Psoas muscle (tissue), 8 donors: Measurements from ENCODE around the gene TFAM. TPM values are rescaled to one million over a fixed set of nuclear protein-coding genes. Genes with fewer than 3 reads are reported as not detected.

Experiments
- ATAC-seq, 4 donors: fragments of 200-7000 bp; cut with Tn5 transposase; one replicate each; pipeline ENCODE4 v1.9.1; 2020; ENCODE audit warnings: moderate library complexity in 3 of 4, mild to moderate bottlenecking in 2 of 4
- DNase-seq, 2 donors: peaks; one replicate each; pipeline ENCODE4 v3.0.0-alpha.2; 2020
- H3K27ac ChIP-seq: fragments of 200-600 bp; one replicate; pipeline ENCODE4 v1.8.0; 2022
- H3K27me3 ChIP-seq, 3 donors: fragments of 200-600 bp in 1 of 3; one replicate each; pipeline versions ENCODE4 v1.6.1 to v1.8.0; 2013 to 2022; ENCODE audit warnings: low read length in 2 of 3, mild to moderate bottlenecking in 2 of 3, moderate library complexity in 1 of 3; ENCODE audit not compliant: insufficient read depth in 3 of 3
- H3K36me3 ChIP-seq, 2 donors: fragments of 200-600 bp in 1 of 2; one replicate each; pipeline versions ENCODE4 v1.6.1 to v1.8.0; 2013 to 2022; ENCODE audit warnings: low read depth in 1 of 2, mild to moderate bottlenecking in 1 of 2, moderate library complexity in 1 of 2; ENCODE audit not compliant: insufficient read depth in 1 of 2
- H3K4me1 ChIP-seq: fragments of 200-600 bp; one replicate; pipeline ENCODE4 v1.8.0; 2022
- H3K4me3 ChIP-seq: fragments of 200-600 bp; one replicate; pipeline ENCODE4 v1.8.0; 2022; ENCODE audit warnings: mild to moderate bottlenecking
- H3K9me3 ChIP-seq: fragments of 200-600 bp; one replicate; pipeline ENCODE4 v1.8.0; 2022
- CTCF ChIP-seq: fragments of 200-600 bp; IDR thresholded peaks from one replicate; pipeline ENCODE4 v1.8.0; 2022; ENCODE audit warnings: antibody characterized with exemption
- WGBS, 3 donors: extraction: QIAGEN DNeasy Blood & Tissue Kit; methylation state at CpG; one replicate each; pipeline versions ENCODE4 v1.1.6 to v1.1.7; 2013; 5-methylcytosine and 5-hydroxymethylcytosine counted together
- intact Hi-C, 2 donors: fragments of 100-400 bp; cut with DNase I; formaldehyde crosslinking; loops; one replicate each; pipeline versions ENCODE4 v1.11.0 to v1.14.2; 2022
- polyA plus RNA-seq, 3 donors: library from polyadenylated mRNA; stranded (reverse); fragments of 200-250 nt; gene quantifications; one replicate each; pipeline ENCODE4 v1.2.3, GENCODE V29; 2013
- total RNA-seq, 4 donors: library from RNA; stranded (reverse); fragmentation: NEBNext Ultra II Directional in 2 of 4; extraction: Animal tissue kit (Norgen Biotek cat#: 25700) in 2 of 4; gene quantifications; one replicate each; pipeline versions ENCODE4 v1.2.1 to v1.2.4, GENCODE V29; 2021 to 2023
- donor health status: healthy with polysubstance abuse.
- donor health status: DM: no; HTN: no; CAD: no; lungs with moderate emphysema.
- donor health status: Bipolar disorder and iron deficiency.
- donor health status: healthy.
- donor health status: DM: yes; HTN: yes; CAD: no.
- donor health status: DM: no; HTN: no; CAD: no.
- donor health status: DM: no; HTN: no; CAD: no.
- donor health status: DM: yes; HTN: yes; CAD: no.

Gene TFAM
- total and polyA plus RNA-seq, 7 donors: 10.0 to 36.0 (median 24.4) TPM

DNA sequence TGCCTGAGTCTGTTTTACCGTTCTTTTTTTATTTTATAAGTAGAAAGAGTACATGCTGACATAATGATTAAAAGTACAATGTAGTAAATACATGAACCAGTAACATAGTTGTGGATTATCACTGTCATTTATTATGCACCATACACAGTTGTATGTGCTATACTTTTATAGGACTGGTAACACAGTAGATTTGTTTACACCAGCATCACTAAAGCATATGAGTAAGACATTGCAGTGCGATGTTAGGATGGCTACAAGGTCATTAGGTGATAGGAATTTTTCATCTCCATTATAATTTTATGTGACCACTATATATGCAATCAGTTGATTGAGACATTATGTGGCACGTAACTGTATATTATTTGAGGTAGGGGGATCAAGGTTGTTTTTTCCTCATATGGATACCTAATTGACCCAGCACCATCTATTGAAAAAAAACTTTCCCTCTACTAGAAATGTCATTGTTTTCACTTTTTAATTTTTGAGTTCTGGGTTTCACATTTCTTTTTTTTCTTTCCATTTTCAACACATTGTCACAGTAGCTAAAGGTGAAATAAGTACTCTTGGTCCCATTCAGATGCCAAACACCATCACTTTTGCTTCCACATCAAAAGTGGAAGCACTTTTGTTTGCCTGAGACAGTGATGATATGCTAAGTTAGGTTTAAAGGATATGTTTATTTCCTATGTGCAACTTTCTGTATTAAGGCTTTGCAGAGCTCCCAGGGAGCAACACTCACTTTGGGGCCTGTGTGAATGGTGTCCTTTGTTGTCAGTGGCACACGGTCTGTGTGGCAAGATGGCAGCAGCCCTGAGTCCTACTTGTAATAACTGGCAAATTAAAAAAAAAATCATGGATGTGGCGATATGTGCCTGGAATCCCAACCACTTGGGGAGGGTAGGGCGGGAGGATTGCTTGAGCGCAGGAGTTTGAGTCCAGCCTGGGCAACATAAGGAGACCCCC is 33.3 kb upstream of the TFAM start:
- 62 to 79% (median 64%) methylated on average over 7 of the region's 7 CpGs for WGBS, 3 donors
- no peak for DNase-seq
- Histone ChIP-seq H3K36me3 (no peaks in the 10 kb centered on the region), H3K9me3 (no peaks in the 10 kb centered on the region), H3K4me3 (peak overlapping the region; percentile 20), H3K4me1 (peaks cover 90% of the 10 kb centered on the region), H3K27me3 (no peaks in the 10 kb centered on the region), H3K27ac (peak overlapping the region; percentile 74)
- intact Hi-C loops: no loop called here
- TF ChIP-seq CTCF: no peak
- ATAC-seq: peak; percentile 45 to 66 (median 60)

- no peaks in the 10 kb centered on the region for H3K27me3 ChIP-seq
- WGBS, 3 donors: 25 to 34% (median 33%) methylated on average over 2 of the region's 2 CpGs
- peaks cover 89% of the 10 kb centered on the region for H3K4me1 ChIP-seq
- no peaks in the 10 kb centered on the region for H3K36me3 ChIP-seq
- H3K9me3 ChIP-seq: no peaks in the 10 kb centered on the region
- ATAC-seq (peak in 1 of 4 donors; percentile 59), DNase-seq (no peak)
- intact Hi-C loops: no loop called here
- peak overlapping the region; percentile 74 for H3K27ac ChIP-seq
- H3K4me3 ChIP-seq: peak overlapping the region; percentile 20
- TF ChIP-seq CTCF: no peak
Observed at GRCh38 chr10:58352956-58353610, 32.1 kb upstream of the TFAM start.

DNA sequence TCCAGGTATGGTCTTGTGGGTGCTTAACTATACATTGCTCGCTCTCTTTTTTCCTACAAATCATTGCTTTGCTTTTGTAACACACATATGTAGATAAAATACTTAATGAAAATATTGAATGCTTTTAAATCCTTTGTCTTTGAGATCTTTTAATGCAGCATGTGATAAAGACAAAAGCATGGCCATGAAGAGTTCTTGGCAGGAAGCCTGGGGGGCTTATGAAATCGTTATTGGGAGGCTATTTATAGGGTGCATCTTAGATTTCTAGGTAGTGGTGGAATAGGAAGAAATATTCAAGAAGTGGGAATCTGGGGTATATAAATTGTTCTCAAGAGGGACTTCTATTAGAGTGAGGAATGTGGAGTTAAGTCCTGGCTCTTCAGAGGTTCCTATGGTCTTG is 28.5 kb upstream of the TFAM start:
- DNase-seq (no peak), ATAC-seq (no peak)
- H3K36me3 ChIP-seq: peaks cover 0 to 6% of the 10 kb centered on the region in 2 donors
- intact Hi-C loops: no loop called here
- no peak for TF ChIP-seq CTCF
- H3K9me3 ChIP-seq: no peaks in the 10 kb centered on the region
- H3K4me3 ChIP-seq: no peak overlapping the region
- no peaks in the 10 kb centered on the region for H3K27me3 ChIP-seq
- H3K27ac ChIP-seq: peak overlapping the region; percentile 74
- H3K4me1 ChIP-seq: peaks cover 81% of the 10 kb centered on the region
- 49 to 50% (median 50%) methylated on average over 2 of the region's 2 CpGs for WGBS, 3 donors

GRCh38 chr10:58358314-58358933 is 26.8 kb upstream of the TFAM start:
- Histone ChIP-seq H3K36me3 (peaks cover 0 to 22% of the 10 kb centered on the region in 2 donors), H3K27ac (peak overlapping the region; percentile 74), H3K4me3 (no peak overlapping the region), H3K4me1 (peaks cover 64% of the 10 kb centered on the region), H3K9me3 (no peaks in the 10 kb centered on the region), H3K27me3 (no peaks in the 10 kb centered on the region)
- DNase-seq (no peak), ATAC-seq (peak in 2 of 4 donors; percentile 37 to 45)
- intact Hi-C loops: no loop called here
- WGBS, 3 donors: 50 to 69% (median 54%) methylated on average over 4 of the region's 4 CpGs
- no peak for TF ChIP-seq CTCF
